DMS153 treated with DMSO at 0.1 percent for 48 hours (cell line): ENCODE measurements around the gene GBX2.
A peak's percentile ranks its signal among the peaks of the same experiment; 100 is the strongest.

Source experiments
- DNase-seq: peaks from one replicate; lab custom pipeline; 2025; ENCODE audit not compliant: unreplicated experiment; lab: John Stamatoyannopoulos, UW

Gene GBX2

GRCh38 chr2:236184701-236185100 lies 16.5 kb upstream of the GBX2 start:
- no peak for DNase-seq

- DNase-seq, result peak; percentile 63
Measured at GRCh38 chr2:236180831-236181453, 12.8 kb upstream of the GBX2 start.

GRCh38 chr2:236180076-236180816 lies 12.1 kb upstream of the GBX2 start:
- DNase-seq, result no peak

GRCh38 chr2:236179236-236180075 lies 11.3 kb upstream of the GBX2 start:
- DNase-seq, result no peak

GRCh38 chr2:236178890-236179235 lies 10.7 kb upstream of the GBX2 start:
- DNase-seq, result no peak

GRCh38 chr2:236177967-236178889 lies 10.0 kb upstream of the GBX2 start:
- peak; percentile 53 for DNase-seq

- no peak for DNase-seq
Measured at GRCh38 chr2:236177604-236177966, 9.4 kb upstream of the GBX2 start.

- DNase-seq, result no peak
Measured at GRCh38 chr2:236176951-236177350, 8.8 kb upstream of the GBX2 start.

- no peak for DNase-seq
Measured at GRCh38 chr2:236176417-236176816, 8.2 kb upstream of the GBX2 start.

- DNase-seq, result no peak
Measured at GRCh38 chr2:236175548-236176150, 7.5 kb upstream of the GBX2 start.

- no peak for DNase-seq
Measured at GRCh38 chr2:236173729-236174607, 5.8 kb upstream of the GBX2 start.

- DNase-seq, result no peak
Measured at GRCh38 chr2:236173036-236173728, 5.0 kb upstream of the GBX2 start.

- no peak for DNase-seq
Measured at GRCh38 chr2:236172255-236173035, 4.3 kb upstream of the GBX2 start.

GRCh38 chr2:236171680-236172254 lies 3.6 kb upstream of the GBX2 start:
- DNase-seq, result no peak

GRCh38 chr2:236171181-236171679 lies 3.0 kb upstream of the GBX2 start:
- DNase-seq, result no peak

GRCh38 chr2:236170590-236171165 lies 2.5 kb upstream of the GBX2 start:
- DNase-seq, result no peak
